Measurements from ENCODE around the gene LMNTD2.

GRCh38 chr11:530960-531831, 29.3 kb downstream of the LMNTD2 start:
- TF ChIP-seq CTCF (IDR thresholded peaks at IDR 0.05; ENCODE audit: poor library complexity) (no peak), EZH2phosphoT487 (IDR thresholded peaks at IDR 0.05; ENCODE audit: low read depth, severe bottlenecking, unreplicated experiment) (no peak), EZH2 (IDR thresholded peaks at IDR 0.05; ENCODE audit: borderline replicate concordance) (no peak)
